ENCODE data around the gene BCAR3.
"Not testable (repeated sequence)": the region's sequence is repeated elsewhere in the genome, so short reads cannot be mapped to it uniquely, and the experiment has no call there.

Gene BCAR3

DNA sequence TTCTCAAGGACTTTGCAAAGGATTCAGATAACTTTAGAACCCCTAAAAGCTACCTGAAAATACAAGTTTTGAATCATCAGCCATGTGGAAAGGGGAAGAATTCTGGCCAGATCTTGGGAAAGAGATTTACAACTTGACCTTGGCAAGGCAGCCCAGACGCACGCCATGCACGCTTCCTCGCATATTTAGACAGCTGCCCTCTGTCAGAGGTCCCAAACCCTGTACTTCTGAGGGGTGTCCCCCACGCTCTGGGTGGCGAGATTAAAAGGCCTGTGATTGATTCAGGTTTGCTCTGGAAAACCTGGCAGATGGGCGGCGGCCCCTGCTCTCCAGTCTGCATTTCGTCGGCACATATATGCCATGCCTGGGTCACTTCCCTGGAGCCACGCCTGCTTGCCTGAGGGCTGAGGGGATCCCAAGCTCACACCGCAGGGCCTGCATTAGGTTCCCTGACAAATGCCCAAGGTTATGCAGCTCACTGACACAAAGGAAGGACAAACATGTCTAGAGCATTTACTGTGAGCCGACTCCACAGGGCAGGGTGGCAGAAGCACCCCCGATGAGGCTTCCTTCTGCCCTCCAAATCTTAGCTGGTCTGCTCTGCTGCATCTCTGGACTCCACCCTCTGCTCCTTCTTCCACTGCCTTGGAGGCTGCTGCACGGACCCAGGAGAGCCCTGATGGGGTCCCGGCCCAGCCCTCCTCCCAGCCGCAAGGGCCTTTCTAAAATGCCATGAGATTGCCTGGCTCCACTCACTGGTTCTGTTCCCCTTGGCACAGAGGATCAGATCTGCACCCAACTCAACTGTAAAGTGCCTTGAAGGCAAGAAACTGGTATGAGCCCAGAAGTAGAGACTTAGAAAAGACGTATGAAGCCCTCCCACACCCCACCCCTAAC lies 103.9 kb downstream of the BCAR3 start:
- no peak for DNase-seq (ENCODE audit: low read depth in 2 of 2)

DNA sequence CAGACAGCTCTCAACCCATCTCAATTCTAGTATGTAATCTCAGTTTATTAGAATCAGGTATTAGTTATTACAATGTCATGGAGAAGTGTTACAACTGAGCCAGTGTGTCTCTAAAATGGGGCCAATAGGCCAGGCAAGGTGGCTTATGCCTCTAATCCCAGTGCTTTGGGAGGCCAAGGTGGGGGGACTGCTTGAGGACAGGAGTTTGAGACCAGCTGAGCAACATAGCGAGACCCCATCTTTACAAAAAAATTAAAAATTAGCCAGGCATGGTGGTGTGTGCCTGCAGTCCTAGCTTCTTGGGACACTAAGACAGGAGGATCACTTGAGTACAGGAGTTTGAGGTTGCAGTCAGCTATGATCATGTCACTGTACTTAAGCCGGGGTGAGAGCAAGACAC lies 104.9 kb downstream of the BCAR3 start:
- no peak for DNase-seq (ENCODE audit: low read depth in 2 of 2)

DNA sequence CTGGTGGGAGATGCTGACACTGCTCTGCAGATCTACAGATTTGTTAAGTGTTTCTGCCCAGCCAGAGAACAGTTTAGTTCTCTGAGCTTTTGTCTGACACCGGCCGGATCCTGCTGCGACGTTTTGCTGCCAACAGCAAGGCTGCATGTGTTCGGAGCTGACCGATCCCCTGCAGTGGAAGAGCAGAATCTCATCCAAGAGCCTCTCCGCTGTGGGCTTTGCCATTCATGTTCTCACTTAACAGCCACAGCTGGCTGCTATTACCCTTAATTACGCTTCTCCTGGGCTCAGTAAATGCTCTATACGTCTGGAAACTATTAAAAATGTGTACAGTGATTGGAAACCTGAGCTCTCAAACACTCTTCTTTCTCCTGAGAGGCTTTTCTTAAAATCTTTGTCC lies 105.3 kb downstream of the BCAR3 start:
- no peak for DNase-seq (ENCODE audit: low read depth in 2 of 2)

GRCh38 chr1:93575621-93576284 lies 105.9 kb downstream of the BCAR3 start:
- DNase-seq (ENCODE audit: low read depth in 2 of 2), result no peak

DNA sequence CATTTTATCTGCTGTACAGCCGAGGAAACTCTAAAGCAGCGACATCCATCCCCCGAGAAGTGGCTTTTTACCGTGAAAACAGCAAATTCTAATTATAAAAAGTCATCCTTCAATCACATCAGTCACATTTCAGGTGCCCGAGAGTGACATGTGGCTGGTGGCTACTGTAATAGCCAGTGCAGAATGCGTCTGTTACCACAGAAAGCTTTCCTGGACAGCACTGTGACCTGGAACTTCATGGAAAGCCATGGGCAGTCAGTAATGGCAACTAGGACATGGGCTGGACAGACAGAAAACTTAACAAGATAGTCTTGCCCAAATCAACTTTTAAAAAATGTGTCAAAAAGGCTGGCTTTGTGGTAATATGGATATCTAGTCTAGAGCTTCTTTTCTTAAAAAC lies 106.6 kb downstream of the BCAR3 start:
- no peak for DNase-seq (ENCODE audit: low read depth in 2 of 2)

DNA sequence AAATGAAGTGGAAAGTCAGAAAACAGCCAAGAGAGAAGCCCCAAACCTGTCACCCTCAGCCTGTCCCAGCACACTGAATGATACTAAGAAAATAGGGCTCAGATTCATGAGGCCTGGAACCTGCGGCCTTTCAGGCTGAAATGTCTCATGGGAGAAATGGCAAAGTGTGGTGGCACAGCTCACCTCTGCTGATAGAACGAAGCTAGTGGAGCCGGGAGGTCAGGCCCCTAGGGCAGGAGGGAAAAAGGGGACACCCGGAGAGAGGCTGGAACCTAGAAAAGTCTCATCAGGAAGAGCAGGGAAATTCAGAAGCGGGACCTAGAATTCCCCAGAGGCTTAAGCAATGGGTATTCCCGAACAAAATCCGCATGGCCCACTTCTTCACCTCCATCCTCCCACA lies 107.1 kb downstream of the BCAR3 start:
- DNase-seq (ENCODE audit: low read depth in 2 of 2), result no peak

DNA sequence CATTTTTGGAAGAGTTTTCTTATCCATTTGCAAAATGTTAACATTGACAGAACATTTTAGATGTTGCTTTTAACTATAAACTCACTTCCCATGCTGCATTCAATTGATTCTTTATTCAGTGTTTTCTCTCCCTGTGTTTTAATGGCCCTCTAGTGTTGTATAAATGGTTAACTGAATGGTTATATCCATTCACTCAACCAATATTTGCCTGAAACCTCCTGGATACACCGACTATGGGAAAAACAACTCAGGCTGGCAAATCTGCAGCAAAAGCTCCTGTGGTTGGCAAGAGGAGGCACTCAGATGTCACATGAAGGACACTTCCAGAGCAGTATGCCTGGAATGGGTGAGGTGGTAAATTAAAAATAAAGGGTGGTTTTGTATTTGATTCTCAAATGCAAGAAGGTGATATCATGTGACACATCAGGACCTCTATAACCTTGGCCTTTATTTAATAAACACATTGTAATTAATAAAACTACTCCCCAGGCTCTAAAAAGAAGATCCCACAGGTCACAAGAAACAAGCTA lies 107.6 kb downstream of the BCAR3 start:
- no peak for DNase-seq (ENCODE audit: low read depth in 2 of 2)

- no peak for DNase-seq (ENCODE audit: low read depth in 2 of 2)
Observed at GRCh38 chr1:93571623-93572310, 109.9 kb downstream of the BCAR3 start.

- DNase-seq (ENCODE audit: low read depth in 2 of 2), result no peak
Observed at GRCh38 chr1:93569489-93569888, 112.1 kb downstream of the BCAR3 start.

DNA sequence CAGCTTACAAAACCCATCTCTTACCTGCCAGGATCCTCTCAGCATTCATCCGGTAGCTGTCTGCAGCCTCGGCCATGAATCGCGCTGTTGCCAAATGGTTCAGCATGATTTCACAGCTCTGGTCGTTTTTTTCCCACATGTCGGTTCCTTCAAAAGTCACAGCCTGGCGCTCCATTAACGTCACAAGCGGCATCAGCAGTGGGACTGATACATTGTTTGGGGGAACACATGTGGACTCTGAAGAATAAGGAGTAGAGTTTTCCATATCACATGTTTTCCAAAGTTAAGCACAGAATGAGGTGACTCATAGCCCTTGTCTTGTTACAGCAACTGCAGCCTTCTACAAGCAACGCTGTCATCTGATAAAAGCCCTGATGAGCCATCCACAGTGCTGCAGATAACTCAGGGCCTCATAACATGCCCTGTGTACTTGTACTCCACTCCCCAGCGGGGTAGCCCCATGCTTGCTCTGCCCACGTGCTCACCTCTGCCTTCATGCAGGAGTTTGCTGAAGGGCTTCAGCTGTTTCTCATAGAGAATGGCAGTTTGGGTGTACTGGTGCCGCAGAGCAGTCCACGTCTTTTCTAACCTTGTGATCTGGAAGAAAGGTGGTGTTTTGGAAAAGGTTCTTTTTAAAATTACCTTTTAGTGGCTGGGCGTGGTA lies 114.2 kb downstream of the BCAR3 start:
- DNase-seq (ENCODE audit: low read depth in 2 of 2), result no peak

DNA sequence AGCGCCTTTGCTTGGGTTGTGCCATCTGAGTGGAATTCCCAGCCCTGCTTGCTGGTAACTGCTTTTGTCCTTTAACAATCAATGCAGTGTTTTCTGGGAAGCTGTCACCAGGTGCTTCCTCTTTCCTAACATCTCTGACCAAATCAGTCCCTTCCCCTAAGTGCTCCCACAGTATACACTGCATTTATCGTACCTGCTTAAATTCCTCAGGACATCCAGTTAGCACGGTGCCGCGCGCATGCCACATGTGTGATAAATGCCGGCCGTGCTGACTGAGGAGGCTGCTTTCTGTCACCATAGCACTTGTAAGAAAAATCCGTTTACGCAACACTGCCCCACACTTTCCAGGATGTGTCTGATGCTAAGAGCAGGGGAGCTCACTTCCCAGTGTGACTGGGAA lies 115.4 kb downstream of the BCAR3 start:
- DNase-seq (ENCODE audit: low read depth in 2 of 2), result no peak

DNA sequence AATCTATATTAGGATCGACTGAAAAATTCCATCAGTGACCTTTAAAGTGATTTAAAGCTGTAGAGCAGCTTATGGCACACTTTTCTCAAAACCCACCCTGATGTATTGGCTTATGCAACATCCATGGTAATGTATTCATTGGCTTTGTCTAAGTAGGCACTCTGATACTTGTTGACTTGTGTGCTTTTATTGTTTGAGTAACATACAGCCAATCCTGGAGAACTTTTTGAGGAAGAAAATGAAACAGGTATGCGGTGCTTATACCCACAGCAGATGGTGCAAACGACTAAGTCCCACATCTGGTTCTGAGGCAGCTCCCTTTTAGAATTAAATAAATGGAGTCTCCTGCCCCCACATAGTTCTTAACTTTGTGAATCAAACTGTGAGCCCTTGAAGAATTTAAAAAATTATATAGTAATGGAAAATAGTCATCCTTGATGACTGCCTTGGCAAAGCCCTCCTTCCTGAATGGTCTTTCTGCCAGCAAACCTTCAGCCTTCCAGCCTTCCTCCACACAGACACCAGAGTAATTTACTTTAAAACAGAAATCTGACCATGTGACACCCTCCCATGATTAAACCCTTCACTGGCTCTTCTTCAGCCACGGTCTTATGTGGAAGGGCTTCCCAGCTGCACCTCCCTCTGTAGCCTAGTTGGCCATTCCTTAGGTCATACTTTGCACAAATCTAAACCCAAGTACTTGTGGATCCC lies 116.0 kb downstream of the BCAR3 start:
- no peak for DNase-seq (ENCODE audit: low read depth in 2 of 2)

DNA sequence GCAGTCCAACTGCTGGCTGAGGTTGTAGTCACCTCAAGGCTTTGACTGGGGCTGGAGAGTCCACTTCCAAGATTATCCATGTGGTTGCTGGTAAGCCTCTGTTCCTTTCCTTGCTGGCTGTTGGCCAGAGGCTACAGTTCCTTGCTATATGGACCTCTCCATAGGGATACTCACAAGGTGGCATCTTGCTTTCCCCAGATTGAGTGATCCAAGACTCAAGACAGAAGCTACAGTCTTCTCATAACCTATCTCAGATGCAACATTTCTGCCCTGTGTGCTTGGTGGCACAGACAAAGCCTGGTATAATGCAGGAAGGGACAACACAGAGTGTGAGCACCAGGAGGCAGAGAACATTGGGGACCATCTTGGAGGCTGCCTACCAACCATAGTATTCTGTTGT lies 121.9 kb downstream of the BCAR3 start:
- DNase-seq (ENCODE audit: low read depth in 2 of 2), result no peak

DNA sequence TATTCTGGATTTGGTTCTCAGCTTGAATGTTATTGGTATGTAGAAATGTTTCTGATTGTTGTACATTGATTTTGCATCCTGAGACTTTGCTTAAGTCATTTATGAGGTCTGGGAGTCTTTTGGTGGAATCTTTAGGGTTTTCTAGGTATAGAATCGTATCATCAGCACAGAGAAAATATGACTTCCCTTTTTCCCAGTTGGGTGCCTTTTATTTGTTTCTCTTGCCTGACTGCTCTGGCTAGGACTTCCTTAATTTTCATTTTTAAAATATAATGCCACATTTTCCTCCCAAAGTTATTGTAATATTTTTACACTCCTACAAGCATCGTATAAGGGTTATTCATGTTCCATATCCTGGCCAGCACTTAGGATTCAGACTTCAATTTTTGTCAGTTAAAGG lies 122.6 kb downstream of the BCAR3 start:
- DNase-seq (ENCODE audit: low read depth in 2 of 2), result no peak

GRCh38 chr1:93556291-93556690 lies 125.3 kb downstream of the BCAR3 start:
- no peak for DNase-seq (ENCODE audit: low read depth in 2 of 2)

GRCh38 chr1:93554883-93555872 lies 126.5 kb downstream of the BCAR3 start:
- no peak for DNase-seq (ENCODE audit: low read depth in 2 of 2)

DNA sequence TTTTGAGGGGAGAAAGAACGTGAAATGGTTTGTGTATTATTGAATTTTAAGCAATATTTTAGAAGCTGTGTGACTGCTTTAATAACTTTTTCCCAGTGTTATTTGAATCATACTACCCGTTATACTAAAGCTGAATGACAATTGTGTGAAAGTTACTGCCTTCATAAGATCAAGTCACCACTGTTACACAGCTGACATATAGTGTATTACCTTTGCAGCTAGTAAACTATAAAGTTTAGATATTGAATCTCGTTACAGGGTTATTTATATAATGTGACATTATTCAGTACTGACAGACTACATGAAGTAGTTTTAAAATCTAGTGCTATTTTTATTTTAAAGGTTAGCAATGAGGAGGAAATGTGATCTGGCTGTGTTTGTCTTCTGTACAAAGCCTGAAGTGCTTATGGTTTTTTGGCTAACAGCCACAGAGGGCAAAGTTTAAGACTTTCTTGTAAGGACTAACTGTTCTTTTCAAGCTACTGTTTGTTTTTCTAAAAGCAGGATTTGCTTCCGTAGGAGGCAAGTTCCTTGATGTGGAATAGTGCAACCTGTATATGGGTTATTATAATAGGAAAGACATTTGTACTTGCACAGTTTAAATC lies 127.6 kb downstream of the BCAR3 start:
- DNase-seq (ENCODE audit: low read depth in 2 of 2), result not testable (repeated sequence)

GRCh38 chr1:93552741-93553455 lies 128.7 kb downstream of the BCAR3 start:
- DNase-seq (ENCODE audit: low read depth in 2 of 2), result no peak

DNA sequence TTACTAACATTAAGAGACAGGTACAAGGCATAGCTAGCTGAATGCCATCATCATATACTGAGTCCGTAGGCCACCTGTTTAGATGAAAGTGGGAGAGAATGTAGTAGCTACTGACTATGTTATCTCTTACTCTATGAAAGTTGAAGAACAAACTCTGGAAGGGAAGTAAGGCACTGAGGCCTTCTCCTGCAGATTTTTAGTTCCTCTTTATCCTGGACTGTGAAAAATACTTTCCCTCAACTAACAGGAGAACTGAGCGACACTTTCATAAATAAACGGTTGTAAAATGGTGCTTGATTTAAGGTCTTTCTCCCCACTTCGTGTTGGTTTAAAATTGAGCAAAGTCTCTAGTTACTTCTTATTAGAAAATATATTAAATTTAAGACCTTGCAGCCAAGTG lies 131.8 kb downstream of the BCAR3 start:
- no peak for DNase-seq (ENCODE audit: low read depth in 2 of 2)

Measured in activated CD8-positive, alpha-beta memory T cell treated with anti-CD3 and anti-CD28 coated beads for 4 hours (primary cell).